Measurements from ENCODE around the gene HAX1.
"Not testable (repeated sequence)": the region's sequence is repeated elsewhere in the genome, so short reads cannot be mapped to it uniquely, and the experiment has no call there.

Gene HAX1

GRCh38 chr1:154287591-154287990, 15.2 kb downstream of the HAX1 start:
- DNase-seq, result not testable (repeated sequence)

GRCh38 chr1:154288661-154289060, 16.2 kb downstream of the HAX1 start:
- no peak for DNase-seq

GRCh38 chr1:154290921-154291320, 18.5 kb downstream of the HAX1 start:
- no peak for DNase-seq

GRCh38 chr1:154295408-154296235, 23.2 kb downstream of the HAX1 start:
- DNase-seq, result no peak

- no peak for DNase-seq
Measured at GRCh38 chr1:154301582-154301981, 29.2 kb downstream of the HAX1 start.

- peak; percentile 63 for DNase-seq
Measured at GRCh38 chr1:154304664-154305337, 32.4 kb downstream of the HAX1 start.

GRCh38 chr1:154306151-154306550, 33.7 kb downstream of the HAX1 start:
- no peak for DNase-seq

GRCh38 chr1:154307670-154308270, 35.3 kb downstream of the HAX1 start:
- DNase-seq, result not testable (repeated sequence)

- DNase-seq, result not testable (repeated sequence)
Measured at GRCh38 chr1:154309136-154309535, 36.7 kb downstream of the HAX1 start.

- DNase-seq, result not testable (repeated sequence)
Measured at GRCh38 chr1:154312229-154313065, 40.0 kb downstream of the HAX1 start.

GRCh38 chr1:154313066-154313356, 40.6 kb downstream of the HAX1 start:
- DNase-seq, result no peak

GRCh38 chr1:154314226-154314625, 41.8 kb downstream of the HAX1 start:
- not testable (repeated sequence) for DNase-seq

GRCh38 chr1:154316704-154317103, 44.3 kb downstream of the HAX1 start:
- no peak for DNase-seq

GRCh38 chr1:154318386-154318785, 46.0 kb downstream of the HAX1 start:
- DNase-seq, result no peak

- no peak for DNase-seq
Measured at GRCh38 chr1:154320882-154321608, 48.6 kb downstream of the HAX1 start, which contains the start of gene AQP10. AQP10 (plus strand) TSS chr1:154321093; CDS start chr1:154321156, 63 bp downstream.

GRCh38 chr1:154321609-154321934, 49.1 kb downstream of the HAX1 start:
- not testable (repeated sequence) for DNase-seq

GRCh38 chr1:154323493-154323892, 51.1 kb downstream of the HAX1 start:
- no peak for DNase-seq

- no peak for DNase-seq
Measured at GRCh38 chr1:154324241-154324640, 51.8 kb downstream of the HAX1 start.

GRCh38 chr1:154324669-154325582, 52.5 kb downstream of the HAX1 start, which contains the start of gene ATP8B2:
ATP8B2 (plus strand) TSS chr1:154325525; CDS start chr1:154328142, 2,617 bp downstream.
- DNase-seq, result peak; percentile 87

All from stimulated activated CD4-positive, alpha-beta T cell treated with anti-CD3 and anti-CD28 coated beads, Interleukin-4, amount 100 ng/mL, for 24 hours (primary cell).